Chondrocyte (in vitro differentiated cells): ENCODE measurements around the gene GPAT3. TPM values are rescaled to one million over a fixed set of nuclear protein-coding genes. Genes with fewer than 3 reads are reported as not detected.

ENCODE experiments used
- DNase-seq: peaks from one replicate; pipeline ENCODE4 v3.0.0; 2021; ENCODE audit warnings: mixed read lengths, low spot score
- H3K27ac Mint-ChIP-seq: one replicate; pipeline ENCODE4 v1.8.0; 2021; ENCODE audit warnings: mild to moderate bottlenecking, moderate library complexity, mixed read lengths; ENCODE audit not compliant: unreplicated experiment
- H3K27me3 Mint-ChIP-seq: 2 replicates; pipeline ENCODE4 v1.8.0; 2021; ENCODE audit warnings: low read depth, mixed read lengths
- H3K36me3 Mint-ChIP-seq: 2 replicates; pipeline ENCODE4 v1.8.0; 2021; ENCODE audit warnings: low read depth, mixed read lengths
- H3K4me1 Mint-ChIP-seq: 2 replicates; pipeline ENCODE4 v1.8.0; 2021; ENCODE audit warnings: low read depth, mild to moderate bottlenecking, mixed read lengths
- H3K4me3 Mint-ChIP-seq: one replicate; pipeline ENCODE4 v1.8.0; 2021; ENCODE audit warnings: mild to moderate bottlenecking, moderate library complexity, mixed read lengths; ENCODE audit not compliant: unreplicated experiment
- H3K9me3 Mint-ChIP-seq: 2 replicates; pipeline ENCODE4 v1.8.0; 2021; ENCODE audit warnings: low read depth, mixed read lengths
- total RNA-seq: library from RNA; stranded (reverse); gene quantifications from 3 replicates; pipeline ENCODE4 v1.2.1, GENCODE V29; 2021
- TF ChIP-seq, protein P1 (sequence below): fragments of 200-600 bp; sonication (generic); IDR thresholded peaks from 2 replicates; pipeline ENCODE4 v1.5.0; 2021; ENCODE audit warnings: antibody characterized with exemption, mild to moderate bottlenecking, moderate library complexity

GPAT3 gene
- total RNA-seq, 1 donor from 2014 or later = 0.07 TPM

DNA sequence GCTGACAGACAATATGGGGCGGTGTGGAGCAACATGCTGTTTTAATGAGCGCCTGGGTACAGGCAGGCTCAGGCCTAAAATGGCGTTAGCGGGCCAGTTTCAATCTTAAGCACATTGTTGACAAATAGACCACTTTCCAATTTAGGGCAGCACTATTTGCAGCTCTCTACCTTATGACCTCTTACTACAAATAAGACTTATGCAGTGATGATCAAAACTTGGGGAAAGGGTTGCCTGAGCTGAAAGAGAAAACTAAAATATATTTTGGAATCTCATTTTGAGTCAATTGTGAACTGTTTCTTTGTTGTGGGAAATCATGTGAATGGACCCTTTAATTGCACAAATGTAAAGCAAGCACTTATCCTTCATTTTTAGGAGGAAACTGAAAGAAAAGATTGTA lies 25.5 kb upstream of the GPAT3 start:
- Mint-ChIP-seq H3K4me1 (no peaks in the 10 kb centered on the region), H3K36me3 (no peaks in the 10 kb centered on the region), H3K9me3 (no peaks in the 10 kb centered on the region), H3K27me3 (no peaks in the 10 kb centered on the region), H3K4me3 (no peak overlapping the region), H3K27ac (no peak overlapping the region)
- TF ChIP-seq, protein P1, sequence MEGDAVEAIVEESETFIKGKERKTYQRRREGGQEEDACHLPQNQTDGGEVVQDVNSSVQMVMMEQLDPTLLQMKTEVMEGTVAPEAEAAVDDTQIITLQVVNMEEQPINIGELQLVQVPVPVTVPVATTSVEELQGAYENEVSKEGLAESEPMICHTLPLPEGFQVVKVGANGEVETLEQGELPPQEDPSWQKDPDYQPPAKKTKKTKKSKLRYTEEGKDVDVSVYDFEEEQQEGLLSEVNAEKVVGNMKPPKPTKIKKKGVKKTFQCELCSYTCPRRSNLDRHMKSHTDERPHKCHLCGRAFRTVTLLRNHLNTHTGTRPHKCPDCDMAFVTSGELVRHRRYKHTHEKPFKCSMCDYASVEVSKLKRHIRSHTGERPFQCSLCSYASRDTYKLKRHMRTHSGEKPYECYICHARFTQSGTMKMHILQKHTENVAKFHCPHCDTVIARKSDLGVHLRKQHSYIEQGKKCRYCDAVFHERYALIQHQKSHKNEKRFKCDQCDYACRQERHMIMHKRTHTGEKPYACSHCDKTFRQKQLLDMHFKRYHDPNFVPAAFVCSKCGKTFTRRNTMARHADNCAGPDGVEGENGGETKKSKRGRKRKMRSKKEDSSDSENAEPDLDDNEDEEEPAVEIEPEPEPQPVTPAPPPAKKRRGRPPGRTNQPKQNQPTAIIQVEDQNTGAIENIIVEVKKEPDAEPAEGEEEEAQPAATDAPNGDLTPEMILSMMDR = no peak
- DNase-seq = no peak

DNA sequence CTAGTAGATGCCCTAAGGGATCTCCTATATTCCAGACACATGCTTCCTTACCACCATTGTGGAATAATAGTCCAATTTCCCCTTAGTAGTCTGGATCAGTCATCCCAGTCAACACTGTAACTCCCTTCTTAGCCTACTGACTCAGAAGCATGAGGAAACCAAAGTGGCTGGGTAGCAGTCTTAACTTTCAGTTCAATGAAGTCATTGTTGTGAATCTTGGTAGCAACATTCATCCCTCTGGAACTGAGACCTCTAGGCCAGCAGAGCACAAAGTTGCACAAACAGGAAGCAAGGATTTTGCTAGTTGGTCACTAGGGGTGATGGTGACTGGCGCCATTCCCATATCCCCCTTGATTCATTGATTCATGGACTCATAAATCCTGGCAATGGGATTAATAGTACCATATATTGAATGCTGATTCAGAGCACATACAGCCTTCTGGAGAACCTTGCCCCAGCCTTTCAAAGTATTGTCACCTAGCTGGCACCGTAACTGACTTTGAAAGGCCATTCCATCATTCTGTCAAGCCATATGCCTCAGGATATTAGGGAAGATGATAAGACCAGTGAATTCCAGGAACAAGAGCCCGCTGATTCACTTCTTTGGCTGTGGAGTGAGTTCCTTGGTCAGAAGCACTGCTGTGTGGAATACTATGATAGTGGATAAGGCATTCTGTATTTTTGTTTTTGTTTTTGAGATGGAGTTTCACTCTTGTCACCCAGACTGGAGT lies 19.7 kb upstream of the GPAT3 start:
- DNase-seq = no peak
- Mint-ChIP-seq H3K9me3 (no peaks in the 10 kb centered on the region), H3K4me3 (no peak overlapping the region)

DNA sequence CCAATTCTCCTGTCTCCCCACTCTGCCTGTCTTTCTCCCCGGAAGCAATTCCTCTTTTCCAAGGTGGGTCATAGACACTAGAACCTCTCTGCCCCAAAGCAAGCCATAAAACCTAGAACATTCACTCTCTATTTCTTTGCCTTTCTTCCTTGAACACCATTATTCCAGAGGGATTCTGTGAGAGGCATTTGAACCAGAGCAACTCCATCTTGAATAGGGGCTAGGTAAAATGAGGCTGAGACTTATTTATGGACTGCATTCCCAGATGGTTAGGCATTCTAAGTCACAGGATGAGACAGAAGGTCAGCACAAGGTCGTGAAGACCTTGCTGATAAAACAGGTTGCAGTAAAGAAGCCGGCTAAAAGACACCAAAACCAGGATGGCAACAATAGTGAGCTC lies 13.7 kb upstream of the GPAT3 start:
- TF ChIP-seq, protein P1 = no peak
- H3K27me3 Mint-ChIP-seq = peaks cover 12% of the 10 kb centered on the region
- DNase-seq = no peak
- peaks cover 3% of the 10 kb centered on the region for H3K36me3 Mint-ChIP-seq
- no peaks in the 10 kb centered on the region for H3K4me1 Mint-ChIP-seq
- H3K9me3 Mint-ChIP-seq = peaks cover 7% of the 10 kb centered on the region
- no peak overlapping the region for H3K4me3 Mint-ChIP-seq
- H3K27ac Mint-ChIP-seq = no peak overlapping the region

More for the DNA sequence above, 19.7 kb upstream of the GPAT3 start:
- Mint-ChIP-seq H3K36me3 (no peaks in the 10 kb centered on the region), H3K27ac (no peak overlapping the region), H3K4me1 (no peaks in the 10 kb centered on the region), H3K27me3 (peaks cover 4% of the 10 kb centered on the region)
- TF ChIP-seq, protein P1 = no peak

DNA sequence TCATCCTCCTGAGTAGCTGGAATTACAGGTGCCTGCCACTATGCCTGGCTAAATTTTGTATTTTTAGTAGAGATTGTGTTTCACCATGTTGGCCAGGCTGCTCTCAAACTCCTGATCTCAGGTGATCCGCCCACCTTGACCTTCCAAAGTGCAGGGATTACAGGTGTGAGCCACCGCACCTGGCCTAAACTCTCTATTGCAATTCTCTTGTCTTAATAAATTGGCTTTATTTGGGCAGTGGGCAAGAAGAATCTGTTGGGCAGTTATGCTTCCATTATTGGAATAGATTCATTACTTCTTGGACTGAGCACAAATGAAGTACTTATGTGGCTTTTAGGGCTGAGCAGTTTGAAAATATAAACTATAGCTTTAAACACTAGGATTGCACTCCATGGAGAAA lies 8.2 kb upstream of the GPAT3 start:
- Mint-ChIP-seq H3K27me3 (peaks cover 20% of the 10 kb centered on the region), H3K36me3 (peaks cover 3% of the 10 kb centered on the region), H3K9me3 (peaks cover 13% of the 10 kb centered on the region), H3K27ac (no peak overlapping the region), H3K4me3 (no peak overlapping the region), H3K4me1 (no peaks in the 10 kb centered on the region)
- DNase-seq = no peak
- TF ChIP-seq, protein P1 = no peak

GRCh38 chr4:83536362-83537272 lies 709 bp downstream of the GPAT3 start:
- Mint-ChIP-seq H3K4me3 (peak overlapping the region; percentile 80), H3K27ac (no peak overlapping the region), H3K9me3 (no peaks in the 10 kb centered on the region), H3K4me1 (peaks cover 15% of the 10 kb centered on the region), H3K27me3 (peaks cover 38% of the 10 kb centered on the region), H3K36me3 (no peaks in the 10 kb centered on the region)
- TF ChIP-seq, protein P1 = no peak
- no peak for DNase-seq
